GM19438 (cell line): Measurements from ENCODE around the gene TGM6.

ENCODE experiments used
- ATAC-seq: cut with Tn5 transposase; IDR thresholded peaks from one replicate; pipeline ENCODE4 v1.9.1; 2021; ENCODE audit warnings: low read depth; ENCODE audit not compliant: unreplicated experiment

Gene TGM6

DNA sequence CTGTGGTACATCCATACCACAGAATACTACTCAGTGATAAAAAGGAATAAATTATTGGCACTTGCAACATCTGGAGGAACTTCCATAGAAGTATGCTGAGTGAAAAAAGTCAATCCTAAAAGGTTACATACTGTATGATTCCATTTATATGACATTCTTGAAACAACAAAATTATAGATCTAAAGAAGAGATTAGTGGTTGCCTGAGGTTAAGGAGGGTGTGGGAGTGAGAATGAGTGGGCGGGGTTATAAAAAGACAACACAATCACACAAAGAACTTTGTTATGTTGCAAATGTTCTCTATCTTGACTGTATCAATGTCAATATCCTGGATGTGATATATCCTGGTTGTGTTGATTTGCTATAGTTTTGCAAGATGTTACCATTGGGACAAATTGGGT is 68.7 kb downstream of the TGM6 start:
- no peak for ATAC-seq

DNA sequence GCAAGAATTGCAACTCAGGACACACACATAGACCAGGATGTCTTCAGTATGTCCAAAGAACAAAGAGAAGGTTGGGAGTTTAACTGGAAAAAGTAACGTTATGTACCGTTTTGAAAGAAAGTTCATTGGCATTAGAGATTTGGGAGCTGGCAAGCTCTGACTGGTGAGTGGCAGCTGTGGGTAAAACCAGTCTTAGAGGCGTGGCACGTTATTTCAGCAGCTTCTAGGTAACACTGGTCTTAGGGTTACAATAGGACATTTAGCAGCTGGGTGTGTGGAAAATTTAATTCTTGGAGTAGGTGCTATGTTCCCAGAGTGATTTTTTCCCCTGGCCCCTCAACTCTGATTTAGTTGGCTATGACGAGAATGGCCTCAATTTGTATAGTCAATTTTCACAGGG is 70.7 kb downstream of the TGM6 start:
- no peak for ATAC-seq

DNA sequence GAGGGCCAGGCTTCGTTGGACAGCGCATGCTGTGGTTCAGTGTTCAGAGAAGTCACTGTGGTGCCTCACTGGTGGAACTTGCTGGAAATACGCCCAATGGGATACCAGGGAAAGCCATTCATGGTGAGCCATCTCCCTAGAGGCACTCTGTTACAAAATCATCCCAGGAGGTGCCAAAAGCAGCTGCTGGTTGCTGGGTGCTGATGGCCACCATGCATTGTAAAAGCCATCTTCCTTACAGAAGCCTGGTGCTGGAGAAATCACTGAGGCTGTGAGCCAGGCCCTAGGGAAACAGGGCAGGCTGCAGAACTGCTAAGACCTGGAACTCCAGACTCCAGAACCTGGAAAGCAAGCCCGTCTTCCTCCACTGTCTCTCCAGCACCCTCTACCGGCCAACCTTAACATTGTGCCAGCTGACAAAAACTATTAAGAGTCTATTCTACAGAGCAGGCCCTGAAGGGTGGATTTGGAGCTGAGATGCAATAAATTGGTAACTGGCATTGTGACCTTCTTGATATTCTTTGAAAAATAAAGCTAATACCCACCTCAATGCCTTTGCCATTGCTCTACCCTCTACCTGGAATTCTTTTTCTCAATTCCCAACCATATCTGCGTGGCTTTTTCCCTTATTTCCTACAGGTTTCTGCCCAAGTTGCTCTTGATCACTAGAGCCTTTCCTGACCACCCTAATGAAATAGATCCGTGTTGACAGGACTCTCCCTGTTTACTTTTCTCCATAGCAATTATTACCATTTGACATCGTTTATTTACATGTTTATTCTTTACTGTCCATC is 71.4 kb downstream of the TGM6 start:
- ATAC-seq = no peak

DNA sequence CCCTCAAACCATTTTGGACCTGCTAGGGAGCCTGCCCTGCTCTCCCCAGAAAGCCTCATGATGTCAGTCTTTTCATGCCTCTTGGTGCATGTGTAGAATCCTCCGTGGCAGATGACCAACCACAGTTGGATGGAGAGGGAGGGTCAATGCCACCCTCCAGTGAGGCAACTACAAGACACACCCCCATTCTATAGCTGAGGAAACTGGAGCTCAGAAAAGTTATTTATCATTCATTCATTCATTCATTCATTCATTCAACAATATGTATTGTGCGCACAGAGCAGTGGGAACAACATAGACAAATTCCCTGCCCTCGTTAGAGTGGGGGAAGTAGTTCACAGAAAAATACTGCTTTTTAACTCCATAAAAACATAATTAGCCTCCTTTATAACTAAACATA is 73.1 kb downstream of the TGM6 start:
- ATAC-seq = no peak

DNA sequence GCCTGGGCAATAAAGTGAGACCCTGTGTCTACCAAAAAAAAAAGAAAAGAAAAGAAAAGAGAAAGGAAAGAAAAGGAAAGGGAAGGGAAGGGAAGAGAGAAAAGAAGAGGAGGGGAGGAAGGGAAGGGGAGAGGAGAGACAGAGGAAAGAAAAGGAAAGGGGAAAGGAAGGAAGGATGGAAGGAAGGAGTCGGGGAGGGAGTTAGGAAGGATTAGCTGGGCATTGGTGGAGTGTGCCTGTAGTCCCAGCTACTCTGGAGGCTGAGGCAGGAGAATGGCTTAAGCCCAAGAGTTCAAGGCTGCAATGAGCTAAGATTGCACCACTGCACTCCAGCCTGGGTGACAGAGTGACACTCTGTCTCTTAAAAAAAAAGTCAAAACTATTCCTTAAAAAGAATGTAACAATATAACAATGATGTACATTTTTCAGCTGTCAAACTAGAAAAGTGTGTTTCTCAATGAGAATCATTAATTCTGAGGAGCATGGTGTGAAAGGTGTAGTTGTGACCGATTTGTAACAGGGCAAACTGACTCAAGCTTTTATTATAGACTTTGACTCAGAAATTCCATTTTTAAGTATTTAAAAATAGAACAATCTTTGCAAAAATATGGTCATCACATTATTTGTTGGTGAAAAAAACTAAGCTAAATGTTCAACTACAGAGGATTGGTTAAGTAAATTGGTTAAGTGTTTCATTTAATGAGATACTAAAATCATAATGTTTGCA is 75.2 kb downstream of the TGM6 start:
- ATAC-seq = no peak

DNA sequence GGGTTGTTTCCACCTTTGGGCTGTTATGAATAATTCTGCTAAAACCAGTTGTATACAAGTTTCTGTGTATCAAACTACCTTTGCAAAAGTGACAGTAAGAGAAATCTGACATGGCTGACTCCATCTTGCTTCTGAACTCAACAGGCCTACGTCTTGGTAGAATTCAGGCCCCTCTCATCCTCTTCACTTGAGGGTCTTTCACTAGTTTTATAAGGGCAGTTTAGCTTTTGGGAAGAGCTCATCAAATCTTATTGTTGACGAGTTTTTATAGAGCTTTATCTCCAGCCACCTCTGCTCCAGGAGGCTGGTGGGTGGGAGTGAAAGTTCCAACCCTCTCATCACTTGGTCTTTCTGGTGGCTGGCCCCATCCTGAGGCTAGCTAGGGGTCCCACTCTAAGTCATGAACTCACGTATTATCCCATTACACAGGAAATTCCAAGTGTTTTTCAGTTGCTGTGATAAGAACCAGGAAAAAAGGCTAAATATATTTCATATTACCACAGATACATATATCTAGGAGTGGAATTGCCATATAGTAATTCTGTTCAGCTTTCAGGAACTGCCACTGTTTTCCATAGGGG is 78.3 kb downstream of the TGM6 start:
- ATAC-seq = no peak

DNA sequence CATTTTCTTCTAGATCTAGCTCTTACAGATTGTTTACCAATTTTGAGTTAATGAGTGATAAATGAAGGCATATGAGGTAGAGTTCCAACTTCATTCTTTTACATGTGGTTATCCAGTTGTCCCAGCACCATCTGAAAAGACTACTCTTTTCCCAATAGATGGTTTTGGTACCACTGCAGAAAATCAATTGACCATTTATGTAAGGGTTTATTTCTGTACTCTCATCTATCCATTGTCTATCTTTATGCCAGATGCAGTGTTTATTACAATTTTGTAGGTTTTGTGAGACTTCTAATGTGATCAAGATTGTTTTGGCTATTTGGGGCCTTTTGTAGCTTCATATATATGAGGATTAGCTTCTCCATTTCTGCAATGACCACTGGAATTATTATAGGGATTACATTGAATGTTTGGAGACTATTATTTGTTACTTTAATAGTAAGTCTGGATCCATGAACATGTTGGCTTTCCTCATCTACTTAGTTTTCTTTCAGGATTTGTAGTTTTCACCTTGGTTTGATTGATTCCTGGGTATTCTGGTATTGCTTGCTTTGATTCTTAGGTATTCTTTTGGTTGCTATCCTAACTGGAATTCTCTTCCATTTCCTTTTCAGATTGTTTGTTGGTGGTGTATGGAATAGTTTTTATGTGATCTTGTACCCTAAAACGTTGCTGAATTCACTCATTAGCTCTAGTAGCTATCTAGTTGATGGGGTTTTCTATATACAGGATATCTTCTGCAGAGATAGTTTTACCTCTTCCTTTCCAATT is 79.5 kb downstream of the TGM6 start:
- no peak for ATAC-seq

DNA sequence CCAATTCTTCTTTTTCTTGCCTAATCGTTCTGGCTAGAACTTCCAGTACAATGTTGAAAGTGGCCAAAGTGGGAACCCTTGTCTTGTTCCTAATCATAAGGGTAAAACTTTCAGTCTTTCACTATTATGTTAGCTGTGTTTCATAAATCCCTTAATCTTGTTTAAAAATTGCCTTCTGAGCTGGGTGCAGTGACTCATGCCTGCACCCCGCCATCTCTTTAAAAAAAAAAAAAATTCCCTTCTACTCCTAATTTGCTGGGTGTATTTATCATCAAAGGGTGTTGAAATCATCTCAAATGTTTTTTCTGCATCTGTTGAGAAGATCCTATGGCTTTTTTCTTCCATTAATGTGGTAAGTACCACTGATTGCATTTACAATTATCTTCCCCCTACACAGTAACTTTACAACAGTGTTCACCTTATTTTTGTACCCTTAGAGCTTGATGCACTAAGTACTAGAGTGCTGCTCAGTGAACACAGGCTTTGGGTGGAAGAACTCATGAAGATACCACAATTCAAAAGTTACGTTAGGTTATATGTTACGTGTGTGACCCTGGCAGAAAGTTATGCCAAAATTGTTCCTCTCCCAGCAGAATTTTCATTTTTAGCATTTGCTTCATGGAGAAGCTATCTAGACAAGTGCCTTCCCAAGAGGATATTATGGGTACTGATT is 80.2 kb downstream of the TGM6 start:
- ATAC-seq = no peak

DNA sequence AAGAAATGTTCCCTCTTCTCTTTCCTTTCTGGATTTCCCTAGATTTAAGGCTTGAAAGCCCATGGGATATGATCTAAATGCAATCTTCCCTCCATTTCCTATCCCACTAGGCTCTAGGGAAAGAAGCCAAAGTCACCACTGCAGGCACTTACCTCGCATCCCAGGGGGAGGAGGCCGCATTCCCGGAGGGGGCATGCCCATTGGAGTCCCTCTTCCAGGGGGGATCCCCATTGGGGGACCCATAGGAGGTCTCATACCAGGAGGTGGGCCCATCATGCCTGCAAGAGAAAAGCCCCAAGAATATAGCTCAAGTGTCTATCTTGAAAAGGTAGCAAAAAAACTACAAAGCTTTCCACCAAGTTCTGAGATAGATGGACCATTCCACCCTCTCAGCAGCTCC is 81.8 kb downstream of the TGM6 start:
- no peak for ATAC-seq

DNA sequence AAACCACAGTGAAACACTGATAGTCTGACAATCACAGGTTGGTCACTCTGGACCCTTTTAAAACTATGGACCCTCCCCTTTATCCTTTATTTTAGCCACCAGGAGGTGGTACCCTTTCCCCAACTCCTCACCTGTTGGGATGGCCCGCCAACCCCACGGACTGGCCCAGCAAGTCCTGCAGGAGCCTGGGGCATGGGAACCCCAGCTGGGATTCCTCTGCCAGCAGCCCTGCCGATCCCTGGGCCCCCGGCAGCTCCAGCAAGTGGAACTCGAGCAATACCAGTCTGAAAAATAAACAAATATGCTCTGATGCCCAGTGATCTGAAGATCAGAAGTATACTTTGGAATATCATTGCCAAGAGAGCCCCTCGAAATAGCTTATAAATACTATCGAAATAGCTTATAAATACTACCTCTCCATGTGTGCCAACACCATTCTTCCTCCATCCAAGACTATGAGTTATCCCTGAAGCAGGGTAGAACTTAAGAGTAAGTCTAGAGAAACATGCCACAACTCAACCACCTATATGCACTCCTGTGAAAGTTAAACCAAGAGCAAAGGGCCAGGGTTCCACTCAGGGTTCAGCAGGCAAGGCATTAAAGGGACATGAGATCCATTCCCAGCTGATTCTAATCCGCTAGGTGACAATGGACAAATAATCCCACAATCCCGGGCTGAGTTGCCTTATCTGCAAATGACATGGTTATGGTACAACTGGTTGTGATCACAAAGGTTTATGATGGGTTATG is 83.1 kb downstream of the TGM6 start:
- ATAC-seq = no peak

DNA sequence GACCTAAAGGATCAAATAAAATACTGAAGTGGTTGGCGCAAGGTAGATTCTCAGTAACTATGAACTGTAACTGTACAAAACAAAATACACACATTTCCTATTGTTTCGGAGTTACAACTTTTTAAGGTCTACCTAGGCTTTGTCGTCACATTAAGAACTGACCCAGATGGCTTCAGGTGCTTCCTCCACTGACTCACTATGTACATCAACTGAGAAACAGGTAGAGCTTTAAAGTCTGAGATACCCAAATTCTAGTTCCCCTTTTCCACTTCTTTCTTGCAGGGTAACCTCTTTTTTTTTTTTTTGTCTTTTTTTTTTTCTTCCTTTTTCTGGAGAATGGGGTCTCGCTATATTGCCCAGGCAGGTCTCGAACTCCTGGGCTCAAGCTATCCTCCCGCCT is 84.4 kb downstream of the TGM6 start:
- ATAC-seq = no peak

DNA sequence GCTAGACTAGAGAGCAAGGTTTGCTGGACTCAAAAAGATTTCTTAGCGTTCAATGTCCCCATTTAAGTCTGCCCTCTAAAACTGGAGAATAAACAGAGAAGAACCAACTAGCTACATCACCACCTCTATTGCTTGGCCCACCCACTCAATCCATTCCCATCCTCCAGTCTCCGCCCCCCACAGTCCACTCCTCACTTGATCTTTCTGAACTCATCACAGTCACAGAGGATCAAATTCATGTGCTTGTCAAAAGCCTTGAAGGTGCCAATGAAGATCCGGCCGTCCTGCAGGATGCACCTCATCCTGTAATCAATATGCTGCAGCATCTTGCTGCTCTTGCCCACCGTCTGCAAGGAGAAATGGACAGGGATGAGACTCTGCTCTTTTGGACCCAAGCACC is 86.7 kb downstream of the TGM6 start:
- ATAC-seq = no peak

DNA sequence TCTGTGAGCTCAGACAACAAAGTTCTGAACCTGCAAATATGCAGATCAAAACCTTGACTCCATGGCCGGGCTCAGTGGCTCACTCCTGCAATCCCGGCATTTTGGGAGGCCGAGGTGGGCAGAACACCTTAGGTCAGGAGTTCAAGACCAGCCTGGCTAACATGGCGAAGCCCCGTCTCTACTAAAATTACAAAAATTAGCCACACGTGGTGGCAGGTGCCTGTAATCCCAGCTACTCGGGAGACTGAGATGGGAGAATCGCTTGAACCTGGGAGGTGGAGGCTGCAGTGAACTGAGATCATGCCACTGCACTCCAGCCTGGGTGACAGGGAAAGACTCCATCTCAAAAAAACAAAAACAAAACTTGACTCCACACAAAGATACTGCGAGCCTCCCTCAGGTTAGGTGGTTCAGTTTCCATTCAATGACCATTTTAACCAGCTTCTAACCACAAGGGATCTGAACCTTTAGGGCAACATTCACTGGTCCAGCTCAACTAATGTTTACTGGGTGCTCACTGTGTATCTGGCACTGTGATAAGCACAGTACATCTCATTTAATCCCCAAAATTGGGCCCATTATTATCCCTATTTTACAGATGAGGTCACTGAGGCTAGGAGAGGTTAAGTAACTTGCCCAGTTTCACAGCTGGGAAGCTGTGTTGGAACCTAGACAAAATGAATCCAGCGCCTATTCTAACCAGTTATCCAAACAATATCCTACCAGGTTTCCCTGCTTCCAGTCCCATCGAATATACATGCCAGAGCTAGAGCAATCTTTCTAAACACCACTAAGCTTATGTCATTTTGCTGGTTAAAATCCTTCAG is 88.1 kb downstream of the TGM6 start:
- ATAC-seq = no peak

DNA sequence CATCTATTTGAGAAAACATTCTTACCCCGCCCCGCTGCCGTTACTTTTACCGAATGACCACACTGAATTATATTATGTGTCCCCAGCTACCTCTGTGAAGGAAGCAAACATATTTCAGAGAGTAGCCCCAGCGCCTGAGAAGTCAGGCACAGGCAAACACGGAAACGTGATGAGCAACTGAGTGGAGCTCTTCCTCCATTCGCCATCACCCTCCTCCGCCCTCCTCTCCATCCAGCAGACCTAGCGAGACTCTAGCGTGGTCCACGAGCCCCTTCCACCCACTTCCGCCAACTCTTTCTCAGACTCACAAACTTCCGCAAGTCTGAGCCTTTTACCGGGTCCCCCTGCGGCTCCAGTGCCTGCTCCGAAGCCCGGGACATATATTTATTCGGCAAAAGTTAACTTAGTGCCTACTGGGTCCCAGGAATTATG is 89.3 kb downstream of the TGM6 start:
- peak; percentile 29 for ATAC-seq

DNA sequence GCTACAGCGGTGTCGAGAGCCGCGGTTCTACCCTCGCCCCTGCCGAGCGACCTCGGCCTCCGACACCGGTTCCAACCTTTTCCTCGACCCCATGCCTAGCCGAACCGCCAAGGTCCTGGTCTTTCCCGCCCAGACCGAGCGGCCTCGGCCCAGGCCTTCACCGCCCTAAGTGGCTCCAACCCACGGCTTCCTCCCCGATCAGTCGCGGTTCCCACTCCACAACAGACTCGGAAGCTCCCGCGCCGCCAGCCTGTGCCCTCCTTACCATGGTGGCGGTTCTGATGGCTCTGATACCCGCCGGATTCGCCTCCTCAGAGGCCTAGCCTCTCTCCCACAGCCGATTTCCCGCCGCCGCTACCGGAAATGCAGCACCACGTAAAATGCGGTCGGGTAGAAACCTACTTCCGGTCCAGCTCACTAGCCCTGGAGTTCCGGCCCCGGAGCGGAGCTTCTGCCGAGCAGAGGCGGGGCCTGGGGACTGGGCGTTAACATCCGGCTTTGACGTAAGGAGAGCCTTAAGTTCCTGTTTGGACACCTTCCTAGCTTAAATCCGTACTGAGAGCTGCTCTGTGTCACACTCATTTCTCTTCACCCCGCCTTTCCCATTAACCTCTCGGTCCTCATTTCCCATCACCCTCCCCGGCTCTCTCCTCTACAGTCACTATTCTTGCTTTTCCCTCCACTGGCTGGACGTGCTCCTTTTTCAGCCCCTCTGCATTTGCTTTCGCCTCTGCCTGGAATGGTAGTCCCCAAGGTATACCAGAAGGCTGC is 89.9 kb downstream of the TGM6 start, which contains the start of gene SNRPB:
Gene SNRPB, minus strand, starts transcription at position 367 of the 771 bp plus-strand sequence. Its CDS starts 99 bp downstream, at position 268.
- ATAC-seq = peak; percentile 95

DNA sequence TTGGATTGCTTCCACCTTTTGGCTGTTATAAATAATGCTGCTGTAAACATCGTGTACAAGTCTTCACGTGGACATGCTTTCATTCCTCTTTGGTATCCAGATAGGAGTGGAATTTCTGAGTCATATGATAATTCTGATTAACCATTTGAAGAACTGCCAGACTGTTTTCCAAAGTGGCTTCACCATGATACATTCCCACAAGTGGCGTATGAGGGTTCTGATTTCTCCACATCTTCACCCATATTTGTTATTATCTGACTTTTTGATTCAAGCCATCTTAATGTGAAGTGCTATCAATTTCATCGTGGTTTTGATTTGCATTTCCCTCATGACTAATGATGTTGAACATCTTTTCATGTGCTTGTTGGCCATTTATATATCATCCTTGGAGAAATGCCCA is 92.8 kb downstream of the TGM6 start:
- no peak for ATAC-seq

DNA sequence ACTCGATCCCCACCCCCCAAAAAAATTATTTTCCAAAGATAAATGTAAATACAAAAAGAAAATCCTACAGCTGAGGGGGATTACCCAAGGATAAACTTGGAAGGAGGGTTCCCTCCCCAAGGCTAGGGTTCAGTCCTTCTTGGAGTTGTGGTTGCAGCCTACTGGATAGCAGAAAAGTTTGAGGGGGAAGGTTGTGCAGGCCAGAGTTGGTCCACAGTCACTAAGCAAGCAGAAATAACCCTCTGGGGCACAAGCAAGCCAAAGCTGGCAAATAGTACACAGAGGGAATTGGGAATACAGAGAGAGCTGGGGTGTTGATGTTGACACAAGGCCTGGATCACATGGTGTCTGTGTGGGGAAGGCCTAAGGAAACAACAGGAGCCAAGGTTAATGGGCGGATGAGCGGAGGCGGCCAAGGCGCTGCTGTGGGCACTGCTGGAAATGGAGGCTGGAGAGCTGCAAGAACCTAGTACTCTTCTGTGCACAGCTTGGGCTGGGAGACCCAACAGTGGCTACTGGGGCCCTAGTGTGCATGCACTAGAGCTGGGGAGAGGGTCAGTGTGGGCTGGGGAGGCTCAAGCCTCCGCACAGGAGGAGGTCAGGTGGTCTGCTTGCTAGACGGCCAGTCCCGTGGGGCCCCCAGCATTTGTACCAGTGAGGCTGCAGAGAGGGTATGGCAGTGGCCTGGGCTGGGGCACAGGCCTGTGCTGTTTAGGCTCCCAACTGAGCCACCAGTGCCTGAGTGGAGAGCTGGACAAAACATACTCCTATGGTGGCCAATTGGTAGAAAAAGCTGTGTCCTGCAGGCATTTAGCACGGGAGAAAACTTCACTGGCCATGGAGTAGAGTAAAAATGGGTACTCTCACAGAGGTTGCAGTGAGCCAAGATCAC is 95.4 kb downstream of the TGM6 start:
- no peak for ATAC-seq
